Brain microvascular endothelial cell (primary cell): ENCODE results near the gene TMEM86B.
A peak's percentile ranks its signal among the peaks of the same experiment; 100 is the strongest.

Experiments used
- DNase-seq: peaks from one replicate; pipeline ENCODE4 v3.0.0-alpha.2; 2020
- H3K27ac ChIP-seq: fragments of 250-450 bp; sonication (Bioruptor Pico); 2 replicates; pipeline ENCODE4 v1.5.1; 2020; ENCODE audit warnings: mild to moderate bottlenecking, moderate library complexity
- H3K27me3 ChIP-seq: fragments of 250-450 bp; sonication (Bioruptor Pico); replicated peaks from 2 replicates; pipeline ENCODE4 v1.5.1; 2020; ENCODE audit warnings: mild to moderate bottlenecking
- H3K36me3 ChIP-seq: fragments of 250-450 bp; sonication (Bioruptor Pico); replicated peaks from 2 replicates; pipeline ENCODE4 v1.5.1; 2020; ENCODE audit warnings: mild to moderate bottlenecking
- H3K4me3 ChIP-seq: 2 replicates; pipeline ENCODE4 v1.5.1; 2011; ENCODE audit warnings: low read depth, mild to moderate bottlenecking, control low read depth, low read length, moderate library complexity
- CTCF ChIP-seq: IDR thresholded peaks from 2 replicates; pipeline ENCODE4 v1.5.1; 2011; ENCODE audit warnings: low read depth, mild to moderate bottlenecking, moderate library complexity, low read length, control low read depth, inconsistent platforms; ENCODE audit errors: missing control alignments
- in situ Hi-C: cut with HindIII; loops from 2 replicates; pipeline ENCODE4 v1.10.0; 2017; ENCODE audit warnings: low sequenced_read_pairs, low pct_ligation_motif_present

Gene TMEM86B

GRCh38 chr19:55224038-55224665 lies 4.4 kb downstream of the TMEM86B start:
- no peaks in the 10 kb centered on the region for H3K27me3 ChIP-seq
- H3K27ac ChIP-seq = no peak overlapping the region
- peaks cover 15% of the 10 kb centered on the region for H3K36me3 ChIP-seq
- no peak for DNase-seq
- no peak overlapping the region for H3K4me3 ChIP-seq
- TF ChIP-seq CTCF = no peak
- in situ Hi-C loops = no loop called here

GRCh38 chr19:55223291-55224037 lies 5.1 kb downstream of the TMEM86B start:
- Histone ChIP-seq H3K27me3 (no peaks in the 10 kb centered on the region), H3K27ac (no peak overlapping the region), H3K4me3 (no peak overlapping the region), H3K36me3 (peaks cover 10% of the 10 kb centered on the region)
- in situ Hi-C loops = no loop called here
- no peak for TF ChIP-seq CTCF
- no peak for DNase-seq

GRCh38 chr19:55220525-55220924 lies 8.0 kb downstream of the TMEM86B start:
- H3K36me3 ChIP-seq = no peaks in the 10 kb centered on the region
- DNase-seq = no peak
- H3K4me3 ChIP-seq = no peak overlapping the region
- in situ Hi-C loops = no loop called here
- H3K27me3 ChIP-seq = no peaks in the 10 kb centered on the region
- no peak for TF ChIP-seq CTCF
- H3K27ac ChIP-seq = no peak overlapping the region

- in situ Hi-C loops = no loop called here
- H3K27ac ChIP-seq = peak overlapping the region; percentile 47
- H3K36me3 ChIP-seq = no peaks in the 10 kb centered on the region
- H3K27me3 ChIP-seq = no peaks in the 10 kb centered on the region
- peak; percentile 99 for DNase-seq
- H3K4me3 ChIP-seq = peak overlapping the region; percentile 45
- TF ChIP-seq CTCF = peak; percentile 19
Measured at GRCh38 chr19:55216461-55217198, 11.9 kb downstream of the TMEM86B start.

- TF ChIP-seq CTCF = no peak
- Histone ChIP-seq H3K27me3 (no peaks in the 10 kb centered on the region), H3K4me3 (no peak overlapping the region), H3K36me3 (no peaks in the 10 kb centered on the region), H3K27ac (no peak overlapping the region)
- DNase-seq = no peak
- in situ Hi-C loops = no loop called here
Measured at GRCh38 chr19:55213547-55213946, 15.0 kb downstream of the TMEM86B start.
